SK-N-SH (cell line): Measurements from ENCODE around the gene RCAN1. TPM values are rescaled to one million over a fixed set of nuclear protein-coding genes. Genes with fewer than 3 reads are reported as not detected.

Experiments
- CTCF ChIA-PET: fragments of 300-600, 350-600 bp; formaldehyde crosslinking; extraction: SDS; loops from one replicate; lab custom pipeline; 2021; lab: Yijun Ruan, JAX
- POLR2A ChIA-PET: fragments of 350-600 bp; sonication (Branson Sonifier 250); formaldehyde crosslinking; extraction: SDS; loops from one replicate; lab custom pipeline; 2020; ENCODE audit warnings: antibody characterized with exemption, inconsistent platforms; lab: Yijun Ruan, JAX
- DNase-seq: peaks from one replicate; pipeline ENCODE4 v3.0.0; 2012
- H2AFZ ChIP-seq: fragments of 200-600 bp; sonication (generic); 2 replicates; pipeline ENCODE4 v1.8.1; 2016; ENCODE audit warnings: antibody characterized with exemption, mild to moderate bottlenecking, low read depth
- H3F3A ChIP-seq: fragments of 200-600 bp; sonication (generic); replicated peaks from 2 replicates; pipeline ENCODE3; 2016; ENCODE audit warnings: antibody characterized with exemption, mild to moderate bottlenecking; ENCODE audit not compliant: insufficient read depth
- H3K27ac ChIP-seq, 2 experiments: fragments of 200-500 bp in 1 of 2; fragments of 200-600 bp in 1 of 2; sonication (Bioruptor generic) in 1 of 2; sonication (generic), shearing (Covaris generic) in 1 of 2; 2 replicates each; pipeline versions ENCODE4 v1.5.1 to v1.6.1; 2014 to 2016; ENCODE audit warnings: low read depth in 2 of 2, inconsistent platforms in 1 of 2, low read length in 1 of 2, mild to moderate bottlenecking in 1 of 2, mixed read lengths in 1 of 2
- H3K27me3 ChIP-seq: fragments of 200-600 bp; sonication (generic), shearing (Covaris generic); 2 replicates; pipeline ENCODE4 v1.6.1; 2016; ENCODE audit warnings: mixed run types; ENCODE audit not compliant: insufficient read depth
- H3K36me3 ChIP-seq, 2 experiments: fragments of 200-500 bp in 1 of 2; fragments of 200-600 bp in 1 of 2; sonication (Bioruptor generic) in 1 of 2; sonication (generic) in 1 of 2; replicated peaks in 1 of 2; 2 replicates each; pipeline versions ENCODE3 to v1.5.1; 2014 to 2016; ENCODE audit warnings: low read length in 1 of 2, mild to moderate bottlenecking in 1 of 2; ENCODE audit not compliant: insufficient read depth in 2 of 2, control insufficient read depth in 1 of 2
- H3K4me1 ChIP-seq, 2 experiments: fragments of 200-500 bp in 1 of 2; fragments of 200-600 bp in 1 of 2; sonication (Bioruptor generic) in 1 of 2; sonication (generic), shearing (Covaris generic) in 1 of 2; 2 replicates each; pipeline versions ENCODE4 v1.5.1 to v1.6.1; 2014 to 2016; ENCODE audit warnings: low read depth in 1 of 2, low read length in 1 of 2, mixed run types in 1 of 2; ENCODE audit not compliant: insufficient read depth in 2 of 2, control insufficient read depth in 1 of 2
- H3K4me2 ChIP-seq: fragments of 200-600 bp; sonication (generic), shearing (Covaris generic); 2 replicates; pipeline ENCODE4 v1.6.1; 2017; ENCODE audit warnings: mixed run types
- H3K4me3 ChIP-seq, 2 experiments: fragments of 200-500 bp in 1 of 2; fragments of 200-600 bp in 1 of 2; sonication (Bioruptor generic) in 1 of 2; sonication (generic), shearing (Covaris generic) in 1 of 2; 2 replicates each; pipeline versions ENCODE4 v1.5.1 to v1.8.1; 2014 to 2016; ENCODE audit warnings: low read depth in 2 of 2, inconsistent platforms in 1 of 2, low read length in 1 of 2, mild to moderate bottlenecking in 1 of 2, mixed read lengths in 1 of 2, moderate library complexity in 1 of 2
- H3K79me2 ChIP-seq: fragments of 200-600 bp; sonication (generic); 2 replicates; pipeline ENCODE4 v1.8.1; 2017; ENCODE audit warnings: mild to moderate bottlenecking; ENCODE audit not compliant: insufficient read depth
- H3K9ac ChIP-seq: fragments of 200-600 bp; sonication (generic); 2 replicates; pipeline ENCODE4 v1.6.1; 2017; ENCODE audit warnings: mixed run types
- H3K9me2 ChIP-seq: fragments of 200-600 bp; sonication (generic); 2 replicates; pipeline ENCODE4 v1.6.1; 2017; ENCODE audit warnings: mixed run types
- H3K9me3 ChIP-seq: fragments of 200-600 bp; sonication (generic); 2 replicates; pipeline ENCODE4 v1.6.1; 2017; ENCODE audit warnings: mixed run types, mild to moderate bottlenecking, moderate library complexity
- H4K20me1 ChIP-seq: fragments of 200-600 bp; sonication (generic); 2 replicates; pipeline ENCODE4 v1.6.1; 2017; ENCODE audit warnings: mild to moderate bottlenecking, mixed run types; ENCODE audit not compliant: insufficient read depth
- CHD2 ChIP-seq: fragments of 150-350 bp; IDR thresholded peaks from 2 replicates; pipeline ENCODE4 v1.6.1; 2018; ENCODE audit warnings: low read length; ENCODE audit not compliant: partially characterized antibody
- EP300 ChIP-seq, 2 experiments: IDR thresholded peaks; 2 replicates each; pipeline versions ENCODE4 v1.4.0 to v1.6.1; 2012; ENCODE audit warnings: borderline replicate concordance in 1 of 2, low read depth in 1 of 2, low read length in 1 of 2
- EZH2phosphoT487 ChIP-seq: fragments of 200-600 bp; sonication (generic); IDR thresholded peaks from 2 replicates; pipeline ENCODE4 v1.6.1; 2017; ENCODE audit warnings: low read depth, mixed run types, mild to moderate bottlenecking, antibody characterized with exemption, moderate library complexity, borderline replicate concordance
- FOSL2 ChIP-seq: IDR thresholded peaks from 2 replicates; pipeline ENCODE4 v1.4.0; 2012; ENCODE audit warnings: low read depth, mild to moderate bottlenecking, moderate library complexity, borderline replicate concordance
- FOXM1 ChIP-seq: IDR thresholded peaks from 2 replicates; pipeline ENCODE4 v1.4.0; 2012; ENCODE audit warnings: low read depth, mild to moderate bottlenecking
- GABPA ChIP-seq: IDR thresholded peaks from 2 replicates; pipeline ENCODE4 v1.4.0; 2012; ENCODE audit warnings: low read depth, mild to moderate bottlenecking
- IRF3 ChIP-seq: fragments of 150-350 bp; IDR thresholded peaks from 2 replicates; pipeline ENCODE4 v1.6.1; 2016; ENCODE audit warnings: mild to moderate bottlenecking, low read depth, low read length
- JUND ChIP-seq: IDR thresholded peaks from 2 replicates; pipeline ENCODE4 v1.4.0; 2012
- MEF2A ChIP-seq: IDR thresholded peaks from 2 replicates; pipeline ENCODE4 v1.4.0; 2012; ENCODE audit warnings: low read depth, borderline replicate concordance
- NFIC ChIP-seq: IDR thresholded peaks from 2 replicates; pipeline ENCODE4 v1.4.0; 2012; ENCODE audit warnings: borderline replicate concordance
- NRF1 ChIP-seq: IDR thresholded peaks from 2 replicates; pipeline ENCODE4 v1.6.1; 2012; ENCODE audit warnings: low read depth, mild to moderate bottlenecking, low read length
- POLR2AphosphoS5 ChIP-seq: IDR thresholded peaks from 2 replicates; pipeline ENCODE4 v1.6.1; 2012; ENCODE audit warnings: low read depth, low read length
- RAD21 ChIP-seq: IDR thresholded peaks from 2 replicates; pipeline ENCODE4 v1.6.1; 2012; ENCODE audit warnings: mild to moderate bottlenecking, low read length
- RCOR1 ChIP-seq: fragments of 150-350 bp; IDR thresholded peaks from 2 replicates; pipeline ENCODE4 v1.6.1; 2017; ENCODE audit warnings: antibody characterized with exemption, low read length
- RFX5 ChIP-seq: IDR thresholded peaks from 2 replicates; pipeline ENCODE4 v1.6.1; 2012; ENCODE audit warnings: mild to moderate bottlenecking, improper control_type of control experiment, low read length
- SIN3A ChIP-seq: IDR thresholded peaks from 2 replicates; pipeline ENCODE4 v1.6.1; 2012; ENCODE audit warnings: low read depth, mild to moderate bottlenecking, low read length, moderate library complexity, borderline replicate concordance
- SMC3 ChIP-seq: IDR thresholded peaks from 2 replicates; pipeline ENCODE4 v1.6.1; 2012; ENCODE audit warnings: low read depth, low read length, improper control_type of control experiment
- TAF1 ChIP-seq: IDR thresholded peaks from 2 replicates; pipeline ENCODE4 v1.6.1; 2012; ENCODE audit warnings: low read depth, mild to moderate bottlenecking, low read length, moderate library complexity, borderline replicate concordance
- TEAD4 ChIP-seq: IDR thresholded peaks from 2 replicates; pipeline ENCODE4 v1.4.0; 2012; ENCODE audit warnings: mild to moderate bottlenecking, borderline replicate concordance; ENCODE audit not compliant: insufficient read depth
- USF1 ChIP-seq: IDR thresholded peaks from 2 replicates; pipeline ENCODE4 v1.4.0; 2012; ENCODE audit warnings: low read depth, borderline replicate concordance
- USF2 ChIP-seq: fragments of 150-350 bp; IDR thresholded peaks from 2 replicates; pipeline ENCODE4 v1.6.1; 2017; ENCODE audit warnings: antibody characterized with exemption, low read length, low read depth, borderline replicate concordance
- ZBTB33 ChIP-seq: IDR thresholded peaks from 2 replicates; pipeline ENCODE4 v1.4.0; 2012; ENCODE audit warnings: low read depth, borderline replicate concordance
- WGBS: methylation state at CpG from one replicate; pipeline ENCODE4 v1.1.6; 2017; ENCODE audit warnings: low lambda C conversion rate; 5-methylcytosine and 5-hydroxymethylcytosine counted together
- polyA plus RNA-seq, 3 experiments: library from polyadenylated mRNA; depleted of rRNA; stranded (reverse); fragments of >200 nt; gene quantifications; 2 replicates each; pipeline ENCODE4 v1.2.3, GENCODE V29; 2012

The RCAN1 gene
- polyA plus RNA-seq, 1 of the 3 experiments (the other 2 are of a cell fraction) = 16.7 TPM

- no peaks in the 10 kb centered on the region for H3K79me2 ChIP-seq
- no peaks in the 10 kb centered on the region for H3K9me2 ChIP-seq
- H3K27ac ChIP-seq = no peak overlapping the region
- no peak overlapping the region for H3K4me3 ChIP-seq
- no peaks in the 10 kb centered on the region for H3K4me1 ChIP-seq
- DNase-seq = no peak
- TF ChIP-seq FOSL2 (no peak), NFIC (no peak), USF2 (no peak), FOXM1 (no peak), EZH2phosphoT487 (no peak)
- TF ChIP-seq, all 33 proteins: peak for 0
- Histone ChIP-seq H3K4me2 (no peak overlapping the region), H3F3A (peaks cover 17% of the 10 kb centered on the region), H3K9ac (no peak overlapping the region), H3K27me3 (peaks cover 6% of the 10 kb centered on the region; the same call in 1 of the 2 replicates), H2AFZ (no peak overlapping the region), H3K9me3 (no peaks in the 10 kb centered on the region), H4K20me1 (no peaks in the 10 kb centered on the region), H3K36me3 (no peaks in the 10 kb centered on the region)
- ChIA-PET POLR2A (no interaction called here), CTCF (interaction anchor here (1.5 kb wide), 1 partner anchor 277 kb away, joined by 4 read pairs; no protein-coding TSS in a partner anchor)
- 46% methylated on average over 1 of the region's 1 CpG for WGBS
These were observed 24.3 kb upstream of the RCAN1 start for GRCh38 chr21:34639250-34639649.

GRCh38 chr21:34636961-34637360, 22.0 kb upstream of the RCAN1 start:
- DNase-seq = no peak
- H3K9me2 ChIP-seq = no peaks in the 10 kb centered on the region
- no peaks in the 10 kb centered on the region for H3K36me3 ChIP-seq
- no peak overlapping the region for H2AFZ ChIP-seq
- no peak overlapping the region for H3K9ac ChIP-seq
- H3K27me3 ChIP-seq = peaks cover 28% of the 10 kb centered on the region; the same call in 1 of the 2 replicates
- WGBS = 6% methylated on average over 3 of the region's 3 CpGs
- H3F3A ChIP-seq = peaks cover 17% of the 10 kb centered on the region
- H3K27ac ChIP-seq = no peak overlapping the region
- no peak overlapping the region for H3K4me2 ChIP-seq
- TF ChIP-seq SIN3A (no peak), TEAD4 (no peak), USF2 (no peak), RFX5 (no peak), TAF1 (no peak), ZBTB33 (no peak), RAD21 (no peak), USF1 (no peak), MEF2A (no peak), IRF3 (no peak), EZH2phosphoT487 (no peak), GABPA (no peak), EP300 (IDR thresholded peaks at IDR 0.05; ENCODE audit: borderline replicate concordance in 1 of 2, low read depth in 1 of 2, low read length in 1 of 2) (no peak), SMC3 (no peak), JUND (no peak), FOXM1 (no peak), NRF1 (no peak), CHD2 (no peak), RCOR1 (no peak), POLR2AphosphoS5 (no peak)
- H3K4me3 ChIP-seq = no peak overlapping the region
- H3K79me2 ChIP-seq = no peaks in the 10 kb centered on the region
- ChIA-PET POLR2A (no interaction called here), CTCF (interaction anchor here (1.1 kb wide), 1 partner anchor 269 kb away, joined by 3 read pairs; no protein-coding TSS in a partner anchor)
- H3K4me1 ChIP-seq = no peaks in the 10 kb centered on the region
- H4K20me1 ChIP-seq = no peaks in the 10 kb centered on the region
- H3K9me3 ChIP-seq = no peaks in the 10 kb centered on the region
